ACC112 (cell line): ENCODE data around the gene GON7.

ENCODE experiments used
- H2AFZ ChIP-seq: fragments of 200-600 bp; sonication (generic); one replicate; pipeline ENCODE4 v1.6.0; 2017; ENCODE audit warnings: antibody characterized with exemption, low read length; ENCODE audit not compliant: unreplicated experiment
- H3K27ac ChIP-seq: fragments of 200-600 bp; sonication (generic); 2 replicates; pipeline ENCODE4 v1.5.1; 2014; ENCODE audit warnings: low read depth, mild to moderate bottlenecking, antibody characterized with exemption, low read length, moderate library complexity
- H3K27me3 ChIP-seq: fragments of 200-600 bp; sonication (generic); 2 replicates; pipeline ENCODE4 v1.6.1; 2014; ENCODE audit warnings: mild to moderate bottlenecking, antibody characterized with exemption, low read length, moderate library complexity, mixed read lengths; ENCODE audit not compliant: insufficient read depth
- H3K36me3 ChIP-seq: fragments of 200-600 bp; sonication (generic); 2 replicates; pipeline ENCODE4 v1.6.1; 2016; ENCODE audit warnings: mild to moderate bottlenecking, antibody characterized with exemption, low read length, moderate library complexity, mixed read lengths; ENCODE audit not compliant: insufficient read depth
- H3K4me1 ChIP-seq: fragments of 200-600 bp; sonication (generic); one replicate; pipeline ENCODE4 v1.6.1; 2016; ENCODE audit warnings: low read length, mixed read lengths; ENCODE audit not compliant: insufficient read depth, unreplicated experiment, control insufficient read depth
- H3K4me3 ChIP-seq: fragments of 200-600 bp; sonication (generic); 2 replicates; pipeline ENCODE4 v1.5.1; 2014; ENCODE audit warnings: mild to moderate bottlenecking, low read depth, low read length
- H3K79me2 ChIP-seq: fragments of 200-600 bp; sonication (generic); one replicate; pipeline ENCODE4 v1.6.0; 2016; ENCODE audit warnings: low read length; ENCODE audit not compliant: control insufficient read depth, unreplicated experiment, insufficient read depth

Gene GON7

DNA sequence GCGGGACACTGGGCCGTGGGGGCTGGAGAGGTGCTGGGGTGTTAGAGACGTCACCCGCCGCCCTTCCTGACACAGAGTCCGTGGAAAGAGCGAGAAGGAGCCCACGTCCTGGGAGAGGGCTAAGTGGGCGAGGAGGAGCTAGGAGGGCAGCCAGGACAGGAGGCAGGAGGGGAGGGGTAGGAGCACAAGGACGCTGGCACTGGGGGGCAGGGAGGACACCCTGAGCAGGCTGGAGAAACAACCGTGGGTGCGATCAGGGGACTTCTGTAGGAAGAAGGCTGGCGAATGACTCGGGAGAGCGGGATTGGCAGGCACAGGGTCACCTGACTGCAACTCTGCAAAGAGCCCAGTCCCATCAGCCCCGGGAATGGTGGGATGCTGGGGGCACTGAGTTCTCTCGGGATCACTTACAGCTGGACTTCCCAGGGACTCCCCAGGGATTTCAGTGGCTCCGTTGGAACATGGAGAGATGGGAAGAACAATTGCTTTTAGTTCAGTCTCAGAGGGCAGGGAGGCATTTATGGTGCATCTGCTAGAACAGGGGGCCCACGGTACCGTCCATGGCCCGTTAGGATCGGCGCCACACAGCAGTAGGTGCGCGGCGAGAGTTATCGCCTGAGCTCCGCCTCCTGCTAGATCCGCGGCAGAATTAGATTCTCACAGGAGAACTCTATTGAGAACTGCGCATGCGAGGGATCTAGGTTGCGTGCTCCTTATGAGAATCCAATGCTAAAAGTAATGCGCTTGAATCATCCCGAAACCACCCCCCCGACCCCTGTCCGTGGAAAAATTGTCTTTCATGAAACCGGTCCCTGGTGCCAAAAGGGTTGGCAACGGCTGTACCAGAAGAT, 24.5 kb upstream of the GON7 start:
- Histone ChIP-seq H3K4me3 (peak overlapping the region; percentile 85), H3K27ac (peak overlapping the region; percentile 21; the same call in 1 of the 2 replicates), H3K27me3 (no peaks in the 10 kb centered on the region), H2AFZ (peak overlapping the region; percentile 95), H3K36me3 (peaks cover 20% of the 10 kb centered on the region; the same call in 1 of the 2 replicates), H3K79me2 (no peaks in the 10 kb centered on the region), H3K4me1 (no peaks in the 10 kb centered on the region)

DNA sequence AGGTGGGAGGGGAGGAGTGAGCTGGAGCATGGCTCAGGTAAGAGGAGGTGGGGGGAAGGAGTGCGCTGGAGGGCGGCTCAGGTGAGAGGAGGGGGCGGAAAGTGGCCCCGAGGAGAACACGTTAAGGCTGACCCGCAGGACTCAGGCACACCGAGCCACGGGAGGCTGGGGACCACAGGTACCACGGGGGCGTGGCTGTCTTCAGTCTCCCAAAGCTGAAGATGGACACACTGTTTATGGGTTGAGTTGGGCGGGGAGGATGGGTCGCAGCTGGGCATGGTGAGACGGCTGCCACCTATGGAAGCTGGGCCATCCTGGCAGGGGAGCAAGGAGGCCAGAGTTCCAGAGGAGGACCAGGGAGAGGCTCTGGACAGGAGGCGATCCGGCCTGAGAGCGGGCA, 23.7 kb upstream of the GON7 start:
- no peaks in the 10 kb centered on the region for H3K4me1 ChIP-seq

DNA sequence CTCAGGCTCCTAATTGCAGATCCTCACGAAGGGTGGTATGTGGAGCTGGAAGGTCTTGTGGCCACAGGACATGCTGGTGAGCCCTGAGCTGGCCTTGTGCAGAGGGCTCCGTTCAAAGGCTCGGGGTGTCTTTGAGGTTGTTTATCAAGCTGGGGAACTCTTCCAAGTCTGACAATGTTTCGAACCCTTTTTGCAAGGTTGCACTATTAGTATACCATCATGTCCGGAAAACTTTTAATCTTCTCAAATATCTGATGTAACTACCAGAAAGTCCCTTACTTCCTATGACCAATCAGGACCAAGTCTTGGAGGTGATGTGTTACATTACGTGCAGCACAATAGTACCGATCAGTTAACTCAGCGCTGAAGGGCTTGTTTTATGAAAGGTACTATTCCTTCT, 21.7 kb upstream of the GON7 start:
- Histone ChIP-seq H3K27ac (no peak overlapping the region), H3K4me3 (no peak overlapping the region), H3K4me1 (no peaks in the 10 kb centered on the region), H2AFZ (no peak overlapping the region), H3K27me3 (no peaks in the 10 kb centered on the region), H3K36me3 (peaks cover 20% of the 10 kb centered on the region; the same call in 1 of the 2 replicates), H3K79me2 (no peaks in the 10 kb centered on the region)

More for the DNA sequence above, 23.7 kb upstream of the GON7 start:
- no peak overlapping the region for H2AFZ ChIP-seq
- H3K27ac ChIP-seq: no peak overlapping the region
- H3K79me2 ChIP-seq: no peaks in the 10 kb centered on the region
- H3K27me3 ChIP-seq: no peaks in the 10 kb centered on the region
- H3K36me3 ChIP-seq: peaks cover 20% of the 10 kb centered on the region; the same call in 1 of the 2 replicates
- no peak overlapping the region for H3K4me3 ChIP-seq

DNA sequence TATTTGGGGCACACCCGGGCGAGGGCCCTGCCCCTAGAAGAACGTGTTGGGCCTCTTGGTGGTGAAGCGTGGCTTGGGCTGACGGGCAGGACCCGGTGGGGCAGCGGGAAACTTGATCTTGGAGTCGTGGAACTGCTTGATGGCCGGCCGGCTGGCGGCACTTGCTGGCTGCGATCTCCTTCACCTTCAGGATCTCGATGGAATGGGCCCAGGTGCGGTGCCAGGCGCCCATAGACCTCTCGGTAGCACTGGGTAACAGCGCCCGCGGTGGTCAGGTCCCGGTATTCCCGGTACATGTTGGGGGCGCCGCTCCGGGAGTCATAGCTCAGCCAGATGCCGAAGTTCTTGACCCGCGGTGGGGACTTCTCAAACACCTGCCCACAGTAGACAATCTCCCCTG, 16.7 kb upstream of the GON7 start:
- Histone ChIP-seq H3K79me2 (no peaks in the 10 kb centered on the region), H3K4me3 (no peak overlapping the region), H3K27me3 (no peaks in the 10 kb centered on the region), H3K36me3 (peaks cover 16% of the 10 kb centered on the region; the same call in 1 of the 2 replicates), H3K27ac (no peak overlapping the region), H3K4me1 (no peaks in the 10 kb centered on the region), H2AFZ (no peak overlapping the region)

DNA sequence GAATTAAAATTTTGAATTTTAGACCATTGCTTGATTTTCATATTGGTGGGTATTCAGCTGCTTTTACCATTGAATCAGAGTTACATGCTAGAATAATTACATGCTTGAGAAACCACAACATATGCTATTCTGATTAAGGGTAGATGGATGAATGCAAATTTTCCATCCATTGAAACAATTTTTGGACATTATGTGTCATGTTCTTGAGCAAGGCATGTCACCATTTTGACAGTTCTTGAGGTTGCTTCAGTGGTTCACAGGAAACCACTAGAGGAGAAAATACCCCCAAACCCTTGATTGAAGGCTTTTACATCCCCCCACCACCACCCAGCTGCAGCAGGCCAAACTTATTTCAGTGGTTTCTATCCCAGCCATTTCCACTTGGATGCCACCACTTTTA, 13.6 kb upstream of the GON7 start:
- Histone ChIP-seq H3K4me3 (no peak overlapping the region), H3K36me3 (peaks cover 7% of the 10 kb centered on the region), H3K27me3 (no peaks in the 10 kb centered on the region), H3K27ac (no peak overlapping the region), H3K79me2 (no peaks in the 10 kb centered on the region), H3K4me1 (no peaks in the 10 kb centered on the region), H2AFZ (no peak overlapping the region)

DNA sequence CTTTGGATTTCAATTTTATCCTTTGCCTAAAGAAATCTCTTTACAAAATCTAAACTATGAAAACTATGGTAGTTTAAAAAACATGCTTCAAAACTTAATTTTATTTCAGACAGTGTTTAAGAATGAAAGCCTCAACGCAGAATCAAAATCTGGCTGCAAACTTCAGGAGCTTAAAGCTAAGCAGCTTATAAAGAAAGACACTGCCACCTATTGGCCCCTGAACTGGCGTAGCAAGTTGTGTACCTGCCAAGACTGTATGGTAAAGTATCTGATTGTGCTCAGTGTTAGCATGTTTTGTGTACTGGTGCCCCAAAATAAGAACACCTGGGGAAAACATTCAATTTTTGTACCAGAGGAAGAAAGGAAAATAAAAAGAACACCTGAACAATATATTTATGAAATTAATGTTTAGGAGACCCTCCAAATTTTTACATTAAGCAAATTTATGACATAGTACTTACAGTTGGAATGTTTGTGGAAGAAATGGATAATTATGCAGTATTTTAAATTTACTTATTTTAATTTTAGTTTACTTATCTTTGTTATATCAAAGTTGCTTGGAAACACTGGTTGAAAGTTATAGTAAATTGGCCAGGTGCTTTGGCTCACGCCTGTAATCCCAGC, 12.3 kb upstream of the GON7 start:
- no peaks in the 10 kb centered on the region for H3K27me3 ChIP-seq
- no peak overlapping the region for H3K4me3 ChIP-seq
- H3K36me3 ChIP-seq: peaks cover 10% of the 10 kb centered on the region
- H3K4me1 ChIP-seq: no peaks in the 10 kb centered on the region
- H2AFZ ChIP-seq: no peak overlapping the region
- no peak overlapping the region for H3K27ac ChIP-seq
- H3K79me2 ChIP-seq: no peaks in the 10 kb centered on the region

DNA sequence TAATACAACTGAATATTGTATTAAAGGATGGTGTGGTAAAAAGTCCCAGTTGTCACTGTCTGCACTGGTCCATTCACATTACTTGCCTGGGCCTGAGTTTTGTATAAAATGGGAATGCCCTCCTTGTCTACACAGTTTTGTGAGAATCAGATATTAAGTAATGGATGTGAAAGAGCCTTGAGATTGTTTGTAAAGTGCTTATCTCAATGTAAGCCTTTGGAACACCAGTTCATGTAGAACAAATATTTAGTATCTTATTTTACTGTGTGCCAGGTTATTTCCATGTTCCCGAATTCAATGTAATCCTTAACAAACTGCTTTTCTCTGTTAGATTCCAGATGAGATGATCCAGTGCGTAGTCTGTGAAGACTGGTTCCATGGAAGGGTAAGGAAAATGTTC, 7.7 kb upstream of the GON7 start:
- Histone ChIP-seq H2AFZ (no peak overlapping the region), H3K27me3 (no peaks in the 10 kb centered on the region), H3K36me3 (peaks cover 19% of the 10 kb centered on the region), H3K79me2 (peaks cover 6% of the 10 kb centered on the region), H3K4me3 (no peak overlapping the region), H3K27ac (no peak overlapping the region), H3K4me1 (no peaks in the 10 kb centered on the region)

DNA sequence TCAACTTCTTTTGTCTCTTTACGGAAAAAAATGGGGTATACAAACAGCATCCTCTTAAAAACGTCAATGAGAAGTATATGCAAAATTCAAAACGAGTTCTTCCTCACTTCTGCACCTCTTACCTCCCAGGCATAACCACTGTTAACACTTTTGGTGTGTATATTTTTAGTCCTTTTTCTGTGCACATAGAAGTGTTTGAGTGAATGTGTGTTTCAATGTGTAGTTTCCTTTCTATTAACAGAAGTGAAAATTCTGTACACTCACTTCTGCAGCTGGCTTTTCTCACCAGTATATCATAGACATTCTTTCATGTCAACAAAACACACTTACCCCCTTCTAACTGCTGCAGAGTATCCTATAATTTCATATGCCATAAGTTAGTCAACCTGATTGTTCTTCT, 5.6 kb upstream of the GON7 start:
- Histone ChIP-seq H3K4me1 (peaks cover 12% of the 10 kb centered on the region), H3K27me3 (no peaks in the 10 kb centered on the region), H3K27ac (no peak overlapping the region), H3K4me3 (no peak overlapping the region), H2AFZ (no peak overlapping the region), H3K79me2 (peaks cover 23% of the 10 kb centered on the region), H3K36me3 (peaks cover 18% of the 10 kb centered on the region)

DNA sequence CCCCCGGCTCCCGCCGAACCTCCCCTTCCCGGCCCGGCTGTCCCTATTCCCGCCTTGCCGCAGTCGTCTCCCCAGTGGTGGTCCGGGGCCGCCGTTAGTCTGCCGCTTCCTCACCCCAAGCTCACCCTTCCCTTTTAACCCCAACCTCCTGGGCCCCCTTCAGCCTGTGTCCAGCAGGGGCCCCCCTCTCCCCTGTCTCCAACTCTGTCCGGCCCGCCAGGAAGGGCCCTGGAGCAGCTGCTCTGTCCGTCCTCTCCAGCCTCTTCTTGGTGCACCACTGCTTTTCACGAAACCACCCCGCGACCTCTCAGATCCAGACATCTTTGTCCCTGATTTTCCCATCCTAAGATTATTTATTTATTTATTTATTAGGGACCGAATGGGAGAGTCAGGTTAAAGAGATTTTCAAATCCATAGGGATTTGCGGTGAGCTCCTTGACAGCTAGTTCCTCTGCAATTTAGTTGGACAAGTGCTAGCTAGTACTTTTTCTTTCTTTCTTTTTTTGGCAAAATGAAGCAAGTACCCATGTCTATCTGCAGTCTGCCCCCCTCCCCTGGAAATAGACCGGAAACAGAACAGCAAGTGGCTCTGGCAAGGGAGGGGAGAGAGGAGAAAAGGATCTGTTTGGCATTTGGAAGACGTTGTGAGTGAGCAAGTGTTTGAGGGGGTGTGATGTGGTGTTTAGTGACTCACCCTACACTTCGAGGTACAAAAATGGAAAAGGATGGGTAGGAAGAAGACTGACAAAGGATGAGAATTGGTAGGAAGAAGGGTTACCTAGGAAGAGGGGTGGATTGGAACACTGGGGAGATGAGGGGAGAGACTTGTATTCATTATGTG, 823 bp upstream of the GON7 start:
- Histone ChIP-seq H3K4me3 (peak overlapping the region; percentile 92), H3K36me3 (peaks cover 9% of the 10 kb centered on the region; the same call in 1 of the 2 replicates), H3K27ac (peak overlapping the region; percentile 63), H3K79me2 (peaks cover 51% of the 10 kb centered on the region), H3K4me1 (peaks cover 23% of the 10 kb centered on the region), H3K27me3 (no peaks in the 10 kb centered on the region), H2AFZ (peak overlapping the region; percentile 64)

DNA sequence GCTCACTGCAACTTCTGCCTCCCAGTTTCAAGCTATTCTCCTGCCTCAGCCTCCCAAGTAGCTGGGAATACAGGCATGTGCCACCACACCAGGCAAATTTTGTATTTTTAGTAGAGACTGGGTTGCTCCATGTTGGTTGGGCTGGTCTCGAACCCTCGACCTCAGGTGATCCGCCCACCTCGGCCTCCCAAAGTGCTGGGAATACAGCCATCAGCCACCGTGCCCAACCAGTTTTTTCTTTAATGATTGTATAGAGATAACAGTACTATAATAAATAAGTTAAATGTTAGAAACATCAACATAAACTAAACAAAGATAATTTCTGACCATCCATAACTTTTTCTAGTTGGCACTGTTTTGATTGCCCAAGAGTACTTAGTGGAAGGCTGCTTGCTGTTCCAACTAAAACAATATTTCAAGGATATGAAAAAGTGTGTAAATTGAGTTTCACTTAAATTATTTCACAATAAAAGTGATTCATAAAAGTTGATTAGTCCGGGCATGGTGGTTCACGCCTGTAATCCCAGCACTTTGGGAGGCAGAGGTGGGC, 5.6 kb downstream of the GON7 start:
- peaks cover 11% of the 10 kb centered on the region for H3K4me1 ChIP-seq
- H3K79me2 ChIP-seq: peaks cover 27% of the 10 kb centered on the region
- H3K27ac ChIP-seq: no peak overlapping the region
- no peak overlapping the region for H2AFZ ChIP-seq
- H3K4me3 ChIP-seq: no peak overlapping the region
- H3K27me3 ChIP-seq: no peaks in the 10 kb centered on the region
- H3K36me3 ChIP-seq: no peaks in the 10 kb centered on the region
